Measurements from ENCODE around the gene BBOF1.

BBOF1 gene

DNA sequence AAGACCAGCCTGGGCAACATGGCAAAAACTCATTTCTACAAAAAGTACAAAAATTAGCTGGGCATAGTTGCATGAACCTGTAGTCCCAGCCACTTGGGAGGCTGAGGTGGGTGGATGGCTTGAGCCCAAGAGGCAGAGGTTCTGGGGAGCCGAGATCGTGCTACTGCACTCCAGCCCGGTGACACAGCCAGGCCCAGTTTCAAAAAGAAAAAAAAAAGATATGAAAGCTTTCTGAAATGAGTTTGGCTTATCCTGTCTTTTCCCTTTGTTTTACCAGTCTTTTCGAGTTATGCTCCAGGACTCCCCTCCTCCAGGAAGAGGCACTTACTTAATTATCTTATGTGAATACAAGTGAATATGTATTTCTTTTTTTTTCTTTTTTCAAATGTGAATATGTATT is 3.2 kb downstream of the BBOF1 start:
- no peak for DNase-seq (ENCODE audit: low spot score)

DNA sequence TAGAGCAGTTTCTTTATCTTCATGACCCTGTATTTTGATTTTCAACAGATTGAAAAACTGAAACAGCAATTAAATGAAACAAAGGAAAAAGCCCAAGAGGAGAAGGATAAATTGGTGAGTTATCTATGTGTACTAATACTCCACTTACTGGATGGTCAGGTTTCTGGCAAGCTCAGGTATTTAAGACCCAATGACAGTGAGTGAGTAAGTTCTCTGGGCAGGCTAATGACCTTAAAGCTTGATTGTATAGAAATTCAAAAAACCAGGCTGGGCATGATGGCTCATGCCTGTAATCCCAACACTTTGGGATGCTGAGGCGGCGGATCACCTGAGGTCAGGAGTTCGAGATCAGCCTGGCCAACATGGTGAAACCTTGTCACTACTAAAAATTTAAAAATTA is 10.0 kb downstream of the BBOF1 start:
- no peak for DNase-seq (ENCODE audit: low spot score)

DNA sequence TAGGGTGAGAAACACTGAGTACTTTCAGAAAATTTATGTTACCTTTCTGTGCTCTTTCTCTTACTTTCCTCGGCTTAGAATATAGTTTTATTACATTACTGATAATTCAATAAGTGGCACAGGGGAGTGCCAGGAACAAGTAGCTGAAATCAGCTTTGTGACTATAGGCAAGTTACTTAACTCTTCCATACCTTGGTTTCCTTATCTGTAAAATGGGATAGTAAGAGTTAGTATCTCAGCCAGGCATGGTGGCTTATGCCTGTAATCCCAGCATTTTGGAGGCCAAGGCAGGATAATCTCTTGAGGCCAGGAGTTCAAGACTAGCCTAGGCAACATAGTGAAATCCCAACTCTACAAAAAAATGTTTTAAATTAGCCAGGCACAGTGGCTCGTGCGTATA is 15.4 kb downstream of the BBOF1 start:
- no peak for DNase-seq (ENCODE audit: low spot score)

DNA sequence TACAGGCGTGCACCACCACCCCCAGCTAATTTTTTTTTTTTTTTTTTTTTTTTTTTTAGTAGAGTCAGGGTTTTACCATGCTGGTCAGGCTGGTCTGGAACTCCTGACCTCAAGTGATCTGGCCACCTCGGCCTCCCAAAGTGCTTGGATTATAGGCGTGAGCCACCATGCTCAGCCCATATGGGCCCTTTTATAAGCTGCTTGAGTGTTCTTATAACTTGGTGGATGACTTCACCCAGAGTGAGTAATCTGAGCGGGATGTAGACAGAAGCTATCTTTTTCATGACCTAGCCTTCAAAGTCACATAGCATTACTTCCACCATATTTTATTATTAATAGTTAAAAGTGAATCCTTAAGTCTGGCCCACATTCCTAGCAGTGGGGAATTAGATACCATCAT is 16.4 kb downstream of the BBOF1 start:
- no peak for DNase-seq (ENCODE audit: low spot score)

DNA sequence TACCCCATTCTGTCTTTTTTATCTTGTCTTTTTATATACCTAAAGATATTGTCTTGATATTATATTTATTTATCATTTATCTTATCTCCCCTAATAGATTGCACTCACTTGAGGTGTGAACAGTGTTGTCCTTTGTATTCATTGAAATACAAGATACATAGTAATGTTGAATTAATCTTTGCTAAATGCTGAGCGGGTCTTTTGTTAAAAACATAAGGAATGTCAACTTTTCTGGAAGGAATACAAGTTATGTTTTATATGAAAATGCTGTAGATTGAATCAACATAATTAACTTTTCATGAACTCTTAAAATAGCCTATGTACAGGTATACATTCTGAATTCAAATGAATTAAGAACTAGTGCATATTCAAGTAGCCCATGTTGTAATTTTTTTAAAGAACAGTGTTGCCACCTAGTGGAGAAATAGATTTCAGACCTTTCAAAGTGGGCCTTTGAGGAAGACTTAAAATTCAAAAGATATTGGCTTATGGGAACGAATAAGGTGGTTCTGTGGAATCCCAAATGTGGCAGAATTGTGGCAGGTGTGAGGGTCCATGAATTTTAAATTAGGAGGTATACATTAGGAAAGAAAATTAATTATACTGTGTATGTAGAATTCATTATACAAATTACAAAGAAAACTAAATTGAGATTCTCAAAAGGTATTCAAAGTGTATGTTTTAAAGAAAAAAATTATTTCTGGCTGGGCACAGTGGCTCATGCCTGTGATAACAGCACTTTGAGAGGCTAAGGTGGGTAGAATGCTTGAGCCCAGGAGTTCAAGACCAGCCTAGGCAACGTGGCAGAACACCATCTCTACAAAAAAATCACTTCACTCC is 19.1 kb downstream of the BBOF1 start:
- DNase-seq (ENCODE audit: low spot score): peak; percentile 38

DNA sequence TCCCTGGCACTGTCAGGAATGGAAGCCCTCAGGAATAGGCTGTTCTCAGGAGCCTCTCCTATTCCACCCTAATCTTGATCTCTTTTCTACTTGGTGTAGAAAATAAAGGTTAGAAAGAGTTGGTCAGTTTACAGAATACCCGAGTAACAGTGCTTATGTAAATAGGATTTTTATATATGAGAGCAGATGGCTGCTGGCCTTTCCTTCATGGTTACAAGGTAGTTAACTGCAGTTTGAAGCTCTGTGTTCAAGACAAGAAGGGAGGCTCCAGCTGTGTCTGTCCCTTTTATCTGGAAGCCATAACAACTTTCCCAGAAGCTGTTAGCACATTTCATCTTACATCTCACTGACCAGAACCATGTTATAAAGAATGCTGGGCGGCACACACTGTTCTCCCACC is 23.1 kb downstream of the BBOF1 start:
- DNase-seq (ENCODE audit: low spot score): no peak

DNA sequence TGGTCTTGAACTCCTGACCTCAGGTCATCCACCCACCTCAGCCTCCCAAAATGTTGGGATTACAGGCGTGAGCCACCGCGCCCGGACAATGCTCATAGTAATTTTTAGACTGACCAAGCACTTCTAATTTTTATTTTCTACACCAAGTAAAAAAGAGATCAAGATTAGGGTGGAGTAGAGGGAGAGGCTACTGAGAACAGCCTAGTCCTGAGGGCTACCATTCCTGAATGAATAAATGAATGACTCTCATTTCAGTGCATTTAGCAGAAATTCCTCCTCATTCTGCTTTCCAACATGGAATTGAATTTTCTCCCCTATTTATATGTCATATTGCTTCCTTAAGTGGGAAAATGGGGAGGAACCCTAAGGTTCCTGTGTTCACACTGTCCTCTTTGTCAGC is 26.4 kb downstream of the BBOF1 start:
- DNase-seq (ENCODE audit: low spot score): no peak

DNA sequence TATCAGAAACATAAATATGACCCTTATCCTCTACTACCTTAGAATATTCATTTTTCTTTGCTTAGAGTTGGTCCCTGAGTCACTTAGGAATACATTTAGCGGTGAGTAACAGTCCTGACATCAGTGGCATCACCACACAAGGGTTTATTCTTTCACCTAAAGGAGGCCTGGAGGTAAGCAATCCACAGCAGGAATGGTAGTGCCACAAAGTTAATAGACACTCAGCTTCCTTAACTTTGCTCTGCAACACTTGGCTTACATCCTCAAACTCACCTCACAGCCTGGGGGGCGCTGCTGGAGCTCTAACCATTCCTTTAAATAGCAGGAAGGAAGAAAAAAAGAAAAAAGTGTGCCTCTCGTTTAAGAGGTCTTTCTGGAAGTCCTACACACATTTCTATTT is 29.1 kb downstream of the BBOF1 start:
- DNase-seq (ENCODE audit: low spot score): no peak

DNA sequence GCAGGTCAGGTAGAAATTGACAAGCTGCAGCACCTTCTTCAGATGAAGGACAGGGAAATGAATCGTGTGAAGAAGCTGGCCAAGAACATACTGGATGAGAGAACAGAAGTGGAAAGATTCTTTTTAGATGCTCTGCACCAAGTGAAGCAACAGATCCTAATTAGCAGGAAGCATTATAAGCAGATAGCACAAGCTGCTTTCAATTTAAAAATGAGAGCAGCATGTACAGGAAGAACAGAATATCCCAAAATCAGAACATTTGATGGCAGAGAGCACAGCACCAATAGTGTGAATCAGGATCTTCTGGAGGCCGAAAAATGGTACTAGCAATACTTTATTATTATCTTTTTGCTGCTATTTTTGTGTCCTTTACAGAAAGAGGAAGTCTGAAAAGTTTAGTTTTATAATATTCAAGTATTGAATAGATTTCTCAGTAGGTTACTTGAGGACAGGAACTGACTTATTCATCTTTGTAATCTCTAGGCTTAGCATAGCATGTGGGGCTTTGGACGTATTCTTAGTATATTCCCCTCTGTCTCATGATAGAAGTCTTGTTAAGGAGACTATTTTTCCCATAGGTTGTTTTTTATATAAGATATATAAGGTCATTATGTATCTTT is 30.8 kb downstream of the BBOF1 start:
- peak; percentile 10 for DNase-seq (ENCODE audit: low spot score)

DNA sequence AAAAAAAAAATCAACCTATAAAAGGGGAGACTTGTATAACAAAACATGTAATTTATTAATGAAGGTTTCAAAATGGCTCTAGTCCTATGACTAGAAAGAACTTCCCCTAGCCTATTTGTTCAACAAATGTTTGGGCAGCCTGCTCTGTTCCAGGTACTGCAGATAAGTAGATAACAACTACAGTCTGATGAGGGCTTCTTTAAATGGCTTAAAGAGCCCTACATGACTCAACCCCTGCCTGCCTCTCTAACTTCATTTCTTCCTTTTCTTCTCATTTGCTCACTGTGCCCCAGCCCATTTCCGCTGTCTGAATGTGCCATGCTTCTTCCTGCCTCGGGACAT is 43.6 kb downstream of the BBOF1 start:
- DNase-seq (ENCODE audit: low spot score): no peak

DNA sequence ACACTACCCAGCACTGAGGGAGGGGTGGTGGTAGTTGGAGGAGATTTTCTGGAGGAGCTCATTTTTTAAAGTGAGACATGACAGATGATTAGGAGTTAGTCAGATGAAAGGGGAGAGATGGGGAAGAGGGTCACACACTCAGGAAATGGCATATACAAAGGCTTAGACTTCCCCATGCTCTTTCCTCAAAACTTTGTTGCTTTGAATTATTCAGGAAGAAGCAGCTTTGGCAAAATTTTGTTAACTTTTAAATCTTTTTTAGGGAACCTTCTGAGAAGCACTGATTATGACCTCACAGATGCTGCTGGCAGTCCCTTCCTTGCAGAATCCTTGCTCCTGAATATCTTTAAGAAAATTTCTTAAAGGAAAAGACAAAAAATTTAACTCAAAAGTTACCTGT is 45.3 kb downstream of the BBOF1 start:
- no peak for DNase-seq (ENCODE audit: low spot score)

DNA sequence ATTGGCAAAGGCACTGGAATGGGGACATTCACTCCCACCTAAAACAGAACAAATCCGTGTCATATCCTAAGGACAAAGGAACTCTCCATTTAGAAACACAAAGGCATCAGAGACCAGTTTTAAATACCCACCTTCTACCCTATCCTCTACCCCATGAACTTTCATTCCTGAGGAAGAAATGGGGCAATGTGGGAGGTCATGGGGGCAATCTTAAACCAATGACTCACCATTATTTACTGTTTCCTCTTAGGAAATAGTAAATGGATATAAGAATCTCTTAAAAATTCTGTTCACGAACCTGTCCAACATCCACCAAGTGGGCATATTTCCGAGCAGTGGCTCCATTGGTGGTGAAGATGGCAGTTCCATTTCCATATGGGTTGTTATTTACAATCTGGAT is 45.7 kb downstream of the BBOF1 start:
- DNase-seq (ENCODE audit: low spot score): no peak

DNA sequence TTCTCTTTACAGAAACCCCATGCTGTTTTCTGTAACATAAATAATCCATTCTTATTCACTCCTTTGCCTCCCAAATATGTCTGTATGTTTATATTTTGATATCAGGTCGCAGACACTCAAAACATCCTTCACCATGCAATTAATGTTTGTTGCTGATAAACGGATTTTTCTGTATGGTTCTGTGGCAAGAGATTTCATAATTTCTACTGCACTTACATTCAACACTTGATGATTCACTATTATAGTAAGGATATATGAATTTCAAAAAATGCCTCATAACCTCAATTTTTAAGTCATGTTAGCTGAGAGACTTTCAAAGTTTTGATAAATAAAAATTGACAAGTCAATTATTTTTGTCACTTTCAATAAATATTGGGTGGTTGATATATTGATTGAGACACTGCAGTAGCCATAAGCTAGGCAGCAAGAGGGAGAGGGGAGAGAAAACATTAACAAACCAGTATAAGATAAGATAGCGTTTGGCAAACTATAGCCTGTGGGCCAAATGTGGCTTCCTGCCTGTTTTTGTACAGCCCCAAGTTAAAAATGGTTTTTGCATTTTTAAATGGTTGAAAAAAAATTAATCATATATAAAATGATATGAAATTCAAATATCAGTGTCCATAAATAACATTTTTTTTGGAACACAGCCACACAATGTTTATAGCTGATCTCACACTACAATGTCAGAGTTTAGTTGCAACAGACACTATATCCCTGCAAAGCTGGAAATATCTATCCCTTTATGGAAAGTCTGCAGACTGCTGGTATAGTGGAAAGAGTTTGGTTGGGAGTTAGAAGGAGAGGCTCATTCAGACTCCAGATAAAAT is 46.8 kb downstream of the BBOF1 start:
- DNase-seq (ENCODE audit: low spot score): no peak

DNA sequence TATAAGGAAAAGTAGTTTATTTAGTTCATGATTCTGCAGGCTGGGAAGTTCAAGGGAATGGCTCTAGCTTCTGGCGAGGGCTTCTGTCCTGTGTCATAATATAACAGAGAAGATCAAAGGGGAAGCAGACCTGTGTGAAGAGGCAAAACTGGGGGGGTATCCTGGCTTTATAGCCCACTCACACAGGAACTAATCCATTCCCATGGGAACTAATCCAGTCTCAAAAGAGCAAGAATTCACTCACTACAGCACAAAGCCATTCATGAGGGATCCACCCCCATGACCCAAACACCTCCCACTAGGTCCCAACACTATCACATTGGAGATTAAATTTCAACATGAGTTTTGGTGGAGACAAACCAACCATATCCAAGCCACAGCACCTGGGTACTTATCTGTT is 58.3 kb downstream of the BBOF1 start:
- no peak for DNase-seq (ENCODE audit: low spot score)

DNA sequence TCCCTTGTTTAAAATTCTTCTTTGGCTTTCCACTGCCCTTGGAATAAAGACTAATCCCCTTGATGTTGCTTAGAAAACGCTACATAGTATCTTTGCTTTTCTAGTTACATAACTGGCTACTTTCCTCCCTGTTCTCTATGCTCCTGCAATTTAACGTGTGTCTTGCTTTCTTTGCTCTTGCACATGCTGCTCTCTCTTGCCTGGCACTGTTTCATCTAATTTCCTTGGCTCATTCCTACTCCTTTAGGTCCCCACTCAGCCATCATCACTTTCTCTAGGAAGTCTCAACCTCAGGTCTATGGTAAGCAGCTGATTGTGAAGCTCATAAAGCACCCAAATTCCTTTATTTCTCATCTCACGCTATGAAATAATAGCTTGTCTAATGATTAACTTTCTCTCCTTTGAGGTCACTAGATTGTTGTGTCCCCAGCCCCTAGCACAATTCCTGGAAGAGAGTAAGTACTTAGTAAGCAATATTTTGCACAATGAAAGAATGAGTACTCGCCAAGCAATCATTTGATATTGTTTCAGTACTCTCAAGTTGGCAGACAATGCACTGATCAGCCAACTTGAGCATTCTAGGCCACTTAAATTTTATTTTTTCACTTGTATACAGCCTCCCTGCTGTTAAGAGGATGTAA is 61.8 kb downstream of the BBOF1 start:
- DNase-seq (ENCODE audit: low spot score): no peak

DNA sequence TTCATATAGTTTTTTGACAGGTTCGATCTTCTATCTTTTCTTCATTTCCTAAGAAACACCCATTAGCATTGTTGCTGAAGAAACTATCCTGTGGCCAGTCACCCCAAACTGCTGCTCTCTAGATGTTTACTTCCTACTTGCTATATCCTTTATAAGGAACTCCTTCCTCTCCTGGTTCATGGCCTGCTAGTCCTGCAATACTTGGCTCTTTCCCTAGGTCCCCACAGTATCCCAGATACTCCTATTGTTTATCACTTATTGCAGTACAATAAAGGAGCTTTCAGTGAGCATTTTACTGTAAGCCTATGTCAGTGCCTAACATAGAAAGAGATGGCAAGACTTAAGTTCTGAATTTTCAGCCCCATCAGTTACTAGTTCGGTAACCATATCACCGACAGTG is 62.3 kb downstream of the BBOF1 start:
- DNase-seq (ENCODE audit: low spot score): no peak

DNA sequence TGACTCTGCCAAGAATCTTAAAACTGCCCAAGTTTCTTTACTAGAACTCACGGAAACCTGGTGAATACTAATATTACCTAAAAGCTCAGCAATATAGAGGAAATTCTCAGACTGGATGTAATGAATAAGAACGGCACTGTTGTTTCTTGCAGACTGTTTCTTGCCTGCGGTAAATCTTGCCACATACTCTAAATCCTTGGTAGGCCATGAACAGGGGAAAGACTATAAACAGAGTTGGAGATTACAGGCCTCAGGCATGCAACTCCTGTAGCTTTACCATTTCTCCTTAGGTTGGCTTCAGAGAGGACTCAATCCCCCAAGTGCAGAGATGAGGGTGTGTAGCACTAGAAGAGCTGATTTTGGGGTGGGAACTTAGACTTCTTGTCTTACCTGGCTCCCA is 64.0 kb downstream of the BBOF1 start:
- no peak for DNase-seq (ENCODE audit: low spot score)

DNA sequence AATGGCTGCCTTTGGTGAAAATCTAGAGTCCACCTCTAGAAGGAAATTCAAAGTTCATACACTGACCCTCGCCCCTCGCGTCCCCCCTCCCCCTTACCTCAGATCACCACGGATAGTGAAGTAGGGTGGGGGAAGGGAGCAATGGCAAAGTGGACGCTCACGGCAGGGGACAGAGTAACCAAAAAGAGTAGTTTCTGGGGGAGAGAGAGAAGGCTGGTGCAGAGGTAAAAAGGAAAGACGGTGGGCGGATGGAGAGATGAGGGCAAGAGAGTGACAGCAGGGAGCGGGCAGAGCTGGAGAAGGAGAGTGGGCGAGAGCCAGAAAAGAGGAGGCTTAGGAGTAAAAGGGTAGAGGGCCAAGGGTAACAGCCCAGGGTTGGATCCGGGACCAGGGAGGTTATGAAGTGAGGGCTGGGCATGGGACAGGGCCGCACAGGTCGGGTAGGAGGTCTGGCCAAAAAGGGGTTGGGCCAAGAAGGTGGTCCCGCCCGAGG is 64.7 kb downstream of the BBOF1 start:
- peak; percentile 3 for DNase-seq (ENCODE audit: low spot score)

DNA sequence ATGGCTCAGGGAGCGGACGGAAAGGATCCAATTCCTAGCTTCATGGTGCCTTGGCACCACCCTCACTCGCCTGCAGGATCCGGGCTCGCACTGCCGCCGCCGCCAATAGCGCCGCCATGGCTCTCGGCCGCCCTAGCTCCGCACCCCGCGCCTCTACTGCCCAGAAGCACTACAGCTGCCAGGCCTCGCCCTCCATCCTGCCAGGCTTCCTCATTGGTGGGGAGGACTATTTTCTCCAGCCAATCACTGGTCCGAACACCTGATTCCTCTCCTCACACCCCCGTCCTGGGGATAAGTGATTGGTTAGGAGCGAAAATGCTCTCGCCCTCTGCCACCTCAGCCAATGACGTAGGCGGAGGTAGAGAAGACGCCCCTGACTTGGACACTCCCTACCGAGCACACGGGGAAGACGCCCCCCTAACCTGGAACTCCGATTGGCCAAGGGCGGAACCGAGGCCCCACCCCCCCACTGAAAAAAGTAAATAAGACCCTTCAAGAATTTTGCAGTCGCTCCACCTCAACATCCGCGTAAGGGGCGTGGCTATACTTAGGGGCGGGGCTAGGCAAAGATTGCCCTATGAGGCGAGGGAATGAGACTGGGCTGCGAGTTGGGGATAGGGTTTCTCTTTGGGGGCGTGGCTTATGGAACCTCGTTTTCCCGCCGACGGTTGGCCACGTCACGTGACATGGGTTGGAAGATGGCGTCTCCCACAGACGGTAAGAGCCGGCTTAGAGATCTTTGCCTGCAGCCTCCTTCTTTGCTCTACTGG is 65.3 kb downstream of the BBOF1 start, which contains the start of the genes ALDH6A1 and LIN52:
ALDH6A1 (minus strand) TSS at position 177 of the 770 bp plus-strand sequence; CDS start at position 118, 59 bp downstream.
LIN52 (plus strand) TSS at position 680 of the 770 bp plus-strand sequence; CDS start at position 699, 19 bp downstream.
- peak; percentile 100 for DNase-seq (ENCODE audit: low spot score)

DNA sequence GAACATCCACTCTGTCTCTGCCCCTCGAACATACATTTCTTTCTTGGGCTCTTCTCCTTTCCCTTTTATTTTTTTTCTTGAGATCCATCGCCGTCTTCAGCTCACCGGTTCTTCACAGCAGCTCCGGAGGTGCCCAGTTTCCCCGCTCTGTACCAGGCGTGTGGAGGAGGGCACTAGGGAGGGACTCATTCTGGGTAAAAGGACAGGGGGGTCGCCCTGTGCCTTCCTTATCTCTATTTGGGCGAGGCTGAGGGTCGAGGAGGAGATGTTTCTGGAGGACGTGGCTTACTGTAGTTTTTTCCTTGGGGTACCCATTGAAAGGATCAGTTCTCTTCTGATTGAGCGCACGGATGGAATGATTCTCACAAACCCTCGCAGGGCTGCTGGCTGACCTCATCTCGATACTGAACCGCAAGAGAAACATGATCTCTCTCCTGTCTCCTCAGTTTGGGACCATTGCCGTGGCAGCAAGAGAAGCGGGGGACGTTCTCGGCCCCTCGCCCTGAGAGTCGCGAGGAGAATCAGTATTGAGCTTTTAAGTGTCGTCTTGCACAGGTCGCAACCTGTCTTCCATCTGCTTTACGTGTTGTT is 66.0 kb downstream of the BBOF1 start:
- DNase-seq (ENCODE audit: low spot score): no peak

DNA sequence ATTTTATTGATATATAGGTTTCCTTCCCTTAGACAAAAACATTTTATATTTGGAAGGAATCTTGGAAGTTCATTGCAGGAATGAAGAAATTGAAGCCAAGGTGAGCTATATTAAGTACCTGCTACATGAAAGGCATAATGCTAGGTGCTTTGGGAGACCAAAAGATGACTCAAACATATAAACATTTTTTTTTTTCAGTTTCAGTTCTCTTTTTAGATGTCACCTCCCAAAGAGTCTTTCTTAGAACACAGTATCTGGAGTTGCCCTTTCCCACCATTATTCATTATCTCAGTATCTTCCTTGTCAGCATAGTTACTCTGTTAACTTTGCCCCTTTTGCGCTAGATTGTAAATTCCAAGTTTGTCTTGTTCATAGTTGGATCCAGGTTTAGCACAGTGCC is 66.7 kb downstream of the BBOF1 start:
- peak; percentile 7 for DNase-seq (ENCODE audit: low spot score)

All from germinal center (tissue), 1 donor.